HCT116 (cell line): ENCODE measurements around the gene DAPK2. TPM values are rescaled to one million over a fixed set of nuclear protein-coding genes. Genes with fewer than 3 reads are reported as not detected.
A peak's percentile ranks its signal among the peaks of the same experiment; 100 is the strongest.

Experiments used
- ATAC-seq: fragments of 200-7000 bp; cut with Tn5 transposase; 2 replicates; pipeline ENCODE4 v1.9.1; 2020; ENCODE audit warnings: mild to moderate bottlenecking, moderate library complexity
- BruUV-seq: library from RNA; stranded (reverse); fragments of 400-500 nt; replicated peaks from 2 replicates; lab custom pipeline; 2021; lab: Mats Ljungman, UMichigan
- CTCF ChIA-PET: fragments of 300-600 bp; sonication (Branson Sonifier 250); formaldehyde crosslinking; loops from one replicate; lab custom pipeline; 2021; ENCODE audit warnings: antibody characterized with exemption; lab: Charles Lee
- POLR2A ChIA-PET: fragments of 300-600, 350-600 bp; sonication (Branson Sonifier 250); formaldehyde crosslinking; loops from one replicate; lab custom pipeline; 2021; ENCODE audit warnings: antibody characterized with exemption; lab: Charles Lee
- RAD21 ChIA-PET, 2 experiments: fragments of 300-600 bp; sonication (Branson Sonifier 250); formaldehyde crosslinking; loops; one replicate each; lab custom pipeline; 2023; ENCODE audit warnings: low total read pairs in 2 of 2; ENCODE audit not compliant: uncharacterized antibody in 2 of 2, unreplicated experiment in 2 of 2, low non-redundant PET in 1 of 2; lab: Charles Lee
- DNase-seq: peaks from one replicate; pipeline ENCODE4 v3.0.0-alpha.2; 2010; ENCODE audit warnings: low read depth, low spot score
- H2AFZ ChIP-seq: fragments of 200-600 bp; shearing (Covaris generic), sonication (generic); 2 replicates; pipeline ENCODE4 v1.6.1; 2017; ENCODE audit warnings: low read depth, mixed run types, mixed read lengths, antibody characterized with exemption, low read length; ENCODE audit not compliant: poor library complexity, severe bottlenecking
- H3K27ac ChIP-seq: 2 replicates; pipeline ENCODE4 v1.5.1; 2012; ENCODE audit warnings: low read depth, low read length
- H3K27me3 ChIP-seq: fragments of 200-600 bp; sonication (generic); 2 replicates; pipeline ENCODE4 v1.6.1; 2016; ENCODE audit warnings: mixed run types, low read length, mixed read lengths; ENCODE audit not compliant: insufficient read depth
- H3K36me3 ChIP-seq, 2 experiments: fragments of 200-500 bp in 1 of 2; fragments of 200-600 bp in 1 of 2; sonication (Bioruptor generic) in 1 of 2; sonication (generic) in 1 of 2; 2 replicates each; pipeline versions ENCODE4 v1.5.1 to v1.6.1; 2014 to 2016; ENCODE audit warnings: low read length in 2 of 2, inconsistent platforms in 1 of 2, mixed read lengths in 1 of 2, mixed run types in 1 of 2; ENCODE audit not compliant: insufficient read depth in 2 of 2, control insufficient read depth in 1 of 2
- H3K4me1 ChIP-seq, 2 experiments: fragments of 200-600 bp in 1 of 2; sonication (generic) in 1 of 2; 2 replicates each; pipeline versions ENCODE4 v1.5.1 to v1.6.1; 2012 to 2017; ENCODE audit warnings: low read length in 2 of 2, inconsistent platforms in 1 of 2, mild to moderate bottlenecking in 1 of 2, mixed read lengths in 1 of 2, mixed run types in 1 of 2, moderate library complexity in 1 of 2; ENCODE audit not compliant: insufficient read depth in 2 of 2, control insufficient read depth in 1 of 2
- H3K4me2 ChIP-seq: fragments of 200-600 bp; sonication (generic); 2 replicates; pipeline ENCODE4 v1.6.1; 2017; ENCODE audit warnings: mixed run types, low read length, mixed read lengths
- H3K4me3 ChIP-seq, 2 experiments: fragments of 200-600 bp in 1 of 2; sonication (generic) in 1 of 2; replicated peaks in 1 of 2; 2 replicates each; pipeline ENCODE4 v1.5.1; 2011 to 2016; ENCODE audit warnings: low read length in 2 of 2, control low read depth in 1 of 2, low read depth in 1 of 2, mild to moderate bottlenecking in 1 of 2, mixed read lengths in 1 of 2, mixed run types in 1 of 2
- H3K79me2 ChIP-seq: fragments of 200-600 bp; sonication (generic); 2 replicates; pipeline ENCODE4 v1.6.1; 2017; ENCODE audit warnings: mild to moderate bottlenecking, mixed run types, low read length, moderate library complexity, mixed read lengths; ENCODE audit not compliant: insufficient read depth
- H3K9ac ChIP-seq: fragments of 200-600 bp; sonication (generic); 2 replicates; pipeline ENCODE4 v1.6.1; 2016; ENCODE audit warnings: low read length, mixed read lengths
- H3K9me2 ChIP-seq: fragments of 200-600 bp; sonication (generic), shearing (Covaris generic); 2 replicates; pipeline ENCODE4 v1.6.1; 2017; ENCODE audit warnings: mixed run types, mild to moderate bottlenecking, moderate library complexity; ENCODE audit not compliant: insufficient read depth
- H3K9me3 ChIP-seq, 2 experiments: fragments of 200-500 bp in 1 of 2; fragments of 200-600 bp in 1 of 2; sonication (Bioruptor generic) in 1 of 2; sonication (generic) in 1 of 2; 2 replicates each; pipeline ENCODE4 v1.6.1; 2014 to 2017; ENCODE audit warnings: low read length in 2 of 2, mixed read lengths in 2 of 2, inconsistent platforms in 1 of 2, low read depth in 1 of 2, mild to moderate bottlenecking in 1 of 2, mixed run types in 1 of 2, moderate library complexity in 1 of 2; ENCODE audit not compliant: control insufficient read depth in 1 of 2, insufficient read depth in 1 of 2
- H4K20me1 ChIP-seq: fragments of 200-600 bp; sonication (generic), shearing (Covaris generic); 2 replicates; pipeline ENCODE4 v1.6.1; 2017; ENCODE audit warnings: mixed run types, mild to moderate bottlenecking, moderate library complexity; ENCODE audit not compliant: insufficient read depth
- ATF3 ChIP-seq: IDR thresholded peaks from 2 replicates; pipeline ENCODE4 v1.6.1; 2012
- CEBPB ChIP-seq: IDR thresholded peaks from 2 replicates; pipeline ENCODE4 v1.6.1; 2012; ENCODE audit warnings: low read depth
- CTCF ChIP-seq, 3 experiments: fragments of 200-600 bp in 1 of 3; sonication (generic) in 1 of 3; IDR thresholded peaks in 2 of 3; conservative IDR thresholded peaks in 1 of 3; 2 replicates each; pipeline ENCODE4 v1.5.1; 2012 to 2017; ENCODE audit warnings: low read depth in 2 of 3, low read length in 2 of 3, antibody characterized with exemption in 1 of 3, borderline replicate concordance in 1 of 3, control low read depth in 1 of 3, mild to moderate bottlenecking in 1 of 3, mixed read lengths in 1 of 3, mixed run types in 1 of 3, moderate library complexity in 1 of 3; ENCODE audit not compliant: insufficient read depth in 1 of 3
- ELF1 ChIP-seq: IDR thresholded peaks from 2 replicates; pipeline ENCODE4 v1.6.1; 2012; ENCODE audit warnings: low read depth, borderline replicate concordance
- FOSL1 ChIP-seq: IDR thresholded peaks from 2 replicates; pipeline ENCODE4 v1.6.1; 2012; ENCODE audit warnings: low read depth
- ZNF274 ChIP-seq: fragments of 200-500 bp; sonication (Bioruptor generic); IDR thresholded peaks from 2 replicates; pipeline ENCODE4 v1.6.1; 2014; ENCODE audit warnings: mild to moderate bottlenecking, low read depth, low read length, inconsistent platforms
- intact Hi-C: fragments of 100-400 bp; cut with micrococcal nuclease; formaldehyde crosslinking; loops from 2 replicates; pipeline ENCODE4 v1.10.0; 2022
- total RNA-seq: library from RNA; stranded (reverse); gene quantifications from one replicate; pipeline ENCODE4 v1.2.1, GENCODE V29; 2021; ENCODE audit not compliant: unreplicated experiment

Gene DAPK2
- total RNA-seq, 1 experiment from 2014 or later = 4.8 TPM

GRCh38 chr15:63915873-63916771 lies 130.2 kb downstream of the DAPK2 start:
- BruUV-seq = no TSS peak
- POLR2A ChIA-PET = no interaction called here
- Histone ChIP-seq H4K20me1 (no peaks in the 10 kb centered on the region), H3K36me3 (no peaks in the 10 kb centered on the region), H2AFZ (no peak overlapping the region), H3K9me2 (no peaks in the 10 kb centered on the region), H3K27me3 (no peaks in the 10 kb centered on the region), H3K4me3 (no peak overlapping the region), H3K79me2 (no peaks in the 10 kb centered on the region), H3K9ac (no peak overlapping the region), H3K9me3 (no peaks in the 10 kb centered on the region), H3K27ac (no peak overlapping the region)
- intact Hi-C loops = loop anchor here (10.0 kb wide), 1 partner anchor 129 kb away; the partner anchor contains the start of gene DAPK2
- DNase-seq (no peak), ATAC-seq (peak; percentile 89)
- RAD21 ChIA-PET = no interaction called here
- CTCF ChIA-PET = no interaction called here
- TF ChIP-seq FOSL1 (no peak), CTCF (IDR thresholded peaks at IDR 0.05 in 2 of 3, conservative IDR thresholded peaks at IDR 0.05 in 1 of 3; ENCODE audit: borderline replicate concordance in 1 of 3, insufficient read depth in 1 of 3, low read depth in 2 of 3, low read length in 2 of 3) (peak in 2 of 3 experiments; percentile 2 to 32; a peak in 3 of 6 replicates)
- TF ChIP-seq, all 23 proteins: peak for 1
- H3K4me2 ChIP-seq = peak overlapping the region; percentile 31; the same call in 1 of the 2 replicates
- H3K4me1 ChIP-seq = peaks cover 13% of the 10 kb centered on the region in 2 experiments; a peak in 3 of 4 replicates

- ChIA-PET RAD21 (no interaction called here), POLR2A (no interaction called here), CTCF (no interaction called here)
- intact Hi-C loops = loop anchor here (10.0 kb wide), 1 partner anchor 129 kb away; the partner anchor contains the start of gene DAPK2
- DNase-seq = no peak
- Histone ChIP-seq H3K9me3 (no peaks in the 10 kb centered on the region), H3K4me1 (peaks cover 13% of the 10 kb centered on the region in 2 experiments; a peak in 3 of 4 replicates), H2AFZ (no peak overlapping the region), H3K36me3 (no peaks in the 10 kb centered on the region), H3K9me2 (no peaks in the 10 kb centered on the region), H3K4me3 (no peak overlapping the region), H3K79me2 (no peaks in the 10 kb centered on the region), H3K4me2 (no peak overlapping the region), H4K20me1 (no peaks in the 10 kb centered on the region), H3K9ac (no peak overlapping the region), H3K27ac (no peak overlapping the region), H3K27me3 (no peaks in the 10 kb centered on the region)
- TF ChIP-seq ATF3 (0 out of 2 replicates have a peak, but pooled peaks have one; percentile 56), ELF1 (no peak), CEBPB (peak; percentile 61; the same call in 1 of the 2 replicates), ZNF274 (no peak)
- no peak for ATAC-seq
- BruUV-seq = no TSS peak
These were observed 130.9 kb downstream of the DAPK2 start for GRCh38 chr15:63915209-63915872.
